ENCODE results near the gene CYTH4.
A peak's percentile ranks its signal among the peaks of the same experiment; 100 is the strongest.

Gene CYTH4

DNA sequence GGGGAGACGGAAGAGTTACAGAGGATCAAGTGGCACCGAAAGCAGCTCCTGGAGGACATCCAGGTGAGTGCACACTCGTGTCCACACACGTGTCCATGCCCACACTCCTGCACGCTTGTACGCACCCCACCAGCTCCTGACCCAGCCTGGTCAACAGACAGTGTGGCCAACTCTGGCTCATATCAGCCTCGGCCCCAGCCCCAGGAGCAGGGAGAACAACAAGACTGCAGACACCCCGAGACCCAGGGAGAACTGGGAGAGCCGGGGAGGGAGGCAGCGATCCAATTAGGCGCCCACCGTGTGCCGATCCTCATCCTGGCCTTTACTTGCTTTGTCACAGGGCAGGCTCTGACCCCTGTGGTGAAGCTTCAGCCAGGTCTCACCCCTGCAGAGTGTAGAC lies 10.3 kb downstream of the CYTH4 start:
- DNase-seq = no peak

GRCh38 chr22:37293172-37293571 lies 10.9 kb downstream of the CYTH4 start:
- no peak for DNase-seq

DNA sequence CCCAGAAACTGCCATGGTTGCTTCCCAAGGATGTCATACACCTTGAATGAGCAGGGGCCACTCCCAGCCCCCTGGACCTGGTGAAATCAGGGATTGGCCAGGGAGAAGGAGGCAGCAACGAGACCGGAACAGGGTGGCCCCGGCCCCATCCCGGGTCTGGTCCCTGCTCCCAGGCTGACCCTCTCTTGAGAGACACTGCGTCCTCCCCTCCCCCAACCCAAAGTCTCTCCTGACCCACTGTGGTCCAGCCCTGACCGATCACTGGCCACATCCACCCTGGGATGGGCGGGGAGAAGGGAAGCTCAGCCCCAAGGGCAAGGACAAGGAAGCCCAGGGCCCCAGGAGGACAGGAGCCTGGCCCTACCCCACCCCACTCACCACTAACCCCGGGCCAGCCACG lies 12.4 kb downstream of the CYTH4 start:
- DNase-seq = no peak

GRCh38 chr22:37295213-37295886 lies 13.0 kb downstream of the CYTH4 start:
- no peak for DNase-seq

DNA sequence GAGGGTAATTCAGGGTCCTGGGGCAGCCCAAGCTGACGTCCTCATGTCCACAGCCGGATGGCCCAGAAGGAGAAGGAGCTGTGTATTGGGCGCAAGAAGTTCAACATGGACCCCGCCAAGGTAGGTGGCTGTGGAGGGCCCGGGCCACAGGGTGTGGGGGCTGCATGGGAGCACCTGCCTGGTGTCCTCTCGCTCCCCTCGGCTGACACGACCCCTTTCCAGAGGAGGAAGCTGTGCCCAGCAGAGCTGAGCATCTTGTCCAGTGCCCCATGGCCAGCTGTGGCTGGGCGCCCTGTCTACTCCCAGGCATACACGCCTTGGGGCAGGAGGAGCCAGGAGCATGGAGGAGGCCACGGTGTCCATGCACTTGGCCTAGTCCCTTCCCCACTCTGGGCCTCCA lies 13.6 kb downstream of the CYTH4 start:
- DNase-seq = no peak

DNA sequence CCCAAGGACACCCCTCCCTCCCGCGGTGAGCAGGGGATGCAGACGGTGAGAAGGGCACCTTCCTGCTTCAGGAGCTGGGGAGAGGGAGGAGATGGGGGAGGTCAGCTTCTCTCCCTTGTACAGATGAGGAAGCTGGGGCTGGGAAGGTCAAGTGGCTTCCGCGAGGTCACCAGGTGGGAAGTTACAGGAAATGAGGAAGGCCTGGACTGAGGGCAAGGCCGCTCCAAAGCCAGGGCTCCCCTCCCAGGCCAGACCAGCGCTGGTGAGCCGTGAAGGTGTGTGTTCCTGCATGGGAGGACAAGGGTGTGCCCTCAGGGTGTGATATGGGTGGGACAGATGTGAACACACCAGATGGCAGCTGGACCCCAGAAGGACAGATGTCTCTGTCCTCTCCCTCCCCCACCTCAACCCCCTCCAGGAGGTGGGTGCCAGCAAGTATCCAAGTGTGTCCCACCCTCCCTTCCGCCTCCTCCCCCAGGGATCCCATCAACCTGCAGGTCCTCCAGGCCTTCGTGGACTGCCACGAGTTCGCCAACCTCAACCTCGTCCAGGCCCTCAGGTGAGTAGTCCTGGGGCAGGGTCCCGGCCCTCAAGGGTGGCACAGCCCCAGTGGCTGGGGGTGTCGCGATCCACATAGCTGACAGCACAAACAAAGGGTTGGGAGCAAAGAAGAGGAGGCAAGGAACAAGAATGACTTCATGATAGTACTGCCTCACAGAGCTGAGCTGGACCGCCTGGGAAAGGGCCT lies 16.6 kb downstream of the CYTH4 start:
- DNase-seq = no peak

DNA sequence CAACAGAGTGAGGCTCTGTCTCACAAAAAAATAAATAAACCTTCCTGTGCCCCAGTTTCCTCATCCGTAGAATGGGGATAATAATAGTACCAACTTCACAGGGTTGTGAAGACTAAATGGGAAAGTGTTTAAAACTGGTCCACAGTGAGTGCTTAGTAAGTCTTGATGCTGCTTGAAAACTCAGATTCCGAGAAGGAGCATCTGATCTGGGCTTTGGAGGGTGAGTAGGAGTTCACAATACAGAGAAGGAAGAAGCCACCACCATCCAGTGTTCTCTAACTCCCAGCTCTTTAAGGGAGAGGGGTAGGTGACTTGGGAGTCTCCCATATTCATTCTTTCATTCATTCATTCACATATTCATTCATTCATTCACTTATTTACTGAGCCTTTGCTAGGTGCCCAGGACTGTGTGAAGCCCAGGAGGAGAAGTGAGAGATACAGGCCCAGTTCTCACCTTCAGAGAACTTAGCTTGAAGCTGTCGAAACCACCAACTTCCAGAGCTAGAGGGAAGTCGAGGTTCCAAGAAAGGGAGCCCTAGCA lies 17.7 kb downstream of the CYTH4 start:
- no peak for DNase-seq

GRCh38 chr22:37300551-37301017 lies 18.3 kb downstream of the CYTH4 start:
- DNase-seq = peak in 2 of 5 donors; percentile 44 to 66

GRCh38 chr22:37301144-37301830 lies 19.0 kb downstream of the CYTH4 start:
- no peak for DNase-seq

- no peak for DNase-seq
Observed at GRCh38 chr22:37302674-37303555, 20.6 kb downstream of the CYTH4 start.

GRCh38 chr22:37303821-37304274 lies 21.5 kb downstream of the CYTH4 start:
- DNase-seq = peak in 1 of 5 donors; percentile 65

DNA sequence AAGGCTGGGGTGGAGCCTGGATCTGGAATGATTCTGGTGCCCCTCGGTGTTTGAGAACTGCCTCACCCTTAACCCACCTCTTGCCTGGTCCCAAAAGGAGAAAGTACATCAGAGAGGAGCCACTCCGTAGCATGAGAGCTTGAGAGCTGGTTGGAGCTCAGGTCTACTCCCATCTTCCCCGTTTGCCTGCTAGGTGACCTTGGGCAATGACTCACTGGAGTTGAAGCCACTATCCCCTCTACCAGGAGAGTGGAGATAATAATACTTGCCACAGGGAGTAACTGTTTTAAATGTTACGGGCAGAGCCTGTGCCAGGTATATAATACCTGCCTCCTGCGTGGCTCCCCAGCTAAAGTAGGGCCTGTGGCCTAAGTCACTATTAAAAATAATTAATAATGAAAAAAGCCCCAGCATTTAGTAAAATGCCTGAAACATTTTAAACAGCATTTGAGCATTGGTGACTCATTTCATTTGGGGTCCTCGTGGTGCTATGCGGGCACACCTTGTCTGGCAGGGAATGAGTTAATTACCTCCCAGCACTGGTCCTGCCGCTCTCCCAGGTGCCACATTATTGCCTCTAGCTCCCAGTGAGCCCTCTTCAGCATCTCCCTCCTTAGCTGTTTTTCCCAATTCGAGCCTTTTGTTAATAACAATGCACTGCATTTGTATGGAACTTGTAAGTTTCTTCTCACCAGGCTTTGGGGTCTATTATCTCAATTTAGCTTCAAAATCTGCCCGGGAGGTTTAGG lies 22.5 kb downstream of the CYTH4 start:
- no peak for DNase-seq

- no peak for DNase-seq
Observed at GRCh38 chr22:37305887-37306286, 23.6 kb downstream of the CYTH4 start.

DNA sequence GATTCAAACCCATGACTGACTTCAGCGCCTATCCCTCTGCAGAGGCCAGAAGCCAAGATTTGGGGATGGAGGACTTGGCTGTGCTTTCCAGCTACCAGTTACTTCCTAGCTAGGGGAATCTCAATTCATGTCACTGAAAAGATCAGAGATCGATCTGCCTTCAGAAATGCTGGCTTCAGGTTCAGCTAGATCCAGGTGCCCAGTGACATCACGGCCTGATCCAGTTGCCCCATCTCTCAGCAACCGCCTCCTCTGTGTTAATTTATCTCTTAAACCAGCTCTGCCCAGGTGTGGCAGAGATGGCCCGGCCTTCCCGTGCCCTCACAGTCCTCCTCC lies 24.2 kb downstream of the CYTH4 start:
- no peak for DNase-seq

GRCh38 chr22:37308385-37309200 lies 26.3 kb downstream of the CYTH4 start:
- DNase-seq = no peak

DNA sequence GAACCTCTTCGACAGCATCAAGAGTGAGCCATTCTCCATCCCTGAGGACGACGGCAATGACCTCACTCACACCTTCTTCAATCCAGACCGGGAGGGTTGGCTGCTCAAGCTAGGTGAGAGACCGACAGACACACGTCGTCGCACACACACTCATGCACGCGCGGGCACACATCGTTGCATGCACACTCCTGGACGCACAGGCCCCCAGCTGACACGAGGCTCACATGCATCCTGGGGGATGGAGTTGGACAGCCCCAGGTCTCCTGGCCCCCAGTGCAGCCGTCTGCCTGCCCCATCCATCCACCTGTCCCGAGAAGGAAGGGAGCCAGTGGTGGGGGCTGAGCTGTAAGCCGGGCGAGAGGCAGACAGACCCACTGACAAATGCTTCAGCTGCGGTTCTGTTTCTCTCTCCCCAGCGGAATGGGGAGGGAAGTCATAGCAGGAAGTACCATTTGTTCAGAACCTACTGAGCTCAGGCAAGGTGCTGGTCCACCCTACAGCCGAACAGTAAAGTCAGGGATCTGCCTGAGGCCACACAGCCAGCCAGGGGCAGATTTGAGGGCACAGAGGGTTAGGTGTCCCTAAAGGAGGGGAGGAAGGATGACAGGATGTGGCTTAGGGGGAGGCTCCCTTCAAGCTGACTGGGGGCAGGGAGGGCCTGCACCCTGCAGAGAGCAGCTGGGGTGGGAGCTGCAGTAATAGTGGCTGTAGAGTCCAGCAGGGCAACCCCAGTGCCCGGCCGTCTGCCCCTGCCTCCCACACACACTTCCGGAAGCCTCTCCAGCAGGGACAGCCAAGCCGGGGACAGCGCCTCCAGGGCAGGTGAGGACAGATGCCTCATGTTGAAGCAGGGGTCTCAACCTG lies 27.1 kb downstream of the CYTH4 start:
- peak in 2 of 5 donors; percentile 30 to 82 for DNase-seq

GRCh38 chr22:37310075-37310606 lies 27.8 kb downstream of the CYTH4 start:
- DNase-seq = no peak

DNA sequence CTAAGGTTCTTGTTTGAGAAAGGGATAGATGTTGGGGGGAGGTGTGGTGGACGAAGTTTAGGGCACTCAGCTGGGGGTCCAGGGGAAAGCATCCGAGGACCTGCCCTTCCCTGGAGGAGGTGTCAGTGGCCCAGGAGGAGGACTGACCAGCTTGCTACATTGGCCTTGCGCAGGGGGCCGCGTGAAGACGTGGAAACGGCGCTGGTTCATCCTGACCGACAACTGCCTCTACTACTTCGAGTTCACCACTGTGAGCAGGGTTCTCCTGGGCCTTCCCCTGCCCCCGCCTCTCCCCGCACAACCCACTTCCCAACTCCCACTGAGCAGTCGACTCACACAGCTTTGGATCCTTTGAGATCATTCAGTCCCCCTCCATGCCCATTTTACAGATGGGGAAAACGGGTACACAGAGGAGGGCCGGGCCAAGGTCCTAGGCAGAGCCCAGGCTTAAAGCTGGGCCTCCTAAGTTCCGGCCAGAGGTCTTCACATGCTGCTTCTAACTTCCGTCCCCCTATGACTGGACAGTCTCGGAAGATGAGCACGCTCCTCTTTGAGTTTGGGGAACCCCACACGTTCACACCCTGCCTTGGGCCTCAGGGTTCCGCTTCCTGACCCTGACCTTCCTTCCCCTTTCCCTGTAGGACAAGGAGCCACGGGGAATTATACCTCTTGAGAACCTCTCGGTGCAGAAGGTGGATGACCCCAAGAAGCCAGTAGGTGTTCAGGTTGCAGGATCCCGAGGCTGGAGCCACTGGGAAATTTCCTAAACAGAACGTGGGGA lies 28.7 kb downstream of the CYTH4 start:
- DNase-seq = no peak
